ENCODE measurements around the gene CSNK1A1. TPM values are rescaled to one million over a fixed set of nuclear protein-coding genes. Genes with fewer than 3 reads are reported as not detected.
A peak's percentile ranks its signal among the peaks of the same experiment; 100 is the strongest.
"Not testable (repeated sequence)": the region's sequence is repeated elsewhere in the genome, so short reads cannot be mapped to it uniquely, and the experiment has no call there.

CSNK1A1 gene
- 100 to 1,000 TPM; 196 to 391 (median 279) TPM for total RNA-seq

DNA sequence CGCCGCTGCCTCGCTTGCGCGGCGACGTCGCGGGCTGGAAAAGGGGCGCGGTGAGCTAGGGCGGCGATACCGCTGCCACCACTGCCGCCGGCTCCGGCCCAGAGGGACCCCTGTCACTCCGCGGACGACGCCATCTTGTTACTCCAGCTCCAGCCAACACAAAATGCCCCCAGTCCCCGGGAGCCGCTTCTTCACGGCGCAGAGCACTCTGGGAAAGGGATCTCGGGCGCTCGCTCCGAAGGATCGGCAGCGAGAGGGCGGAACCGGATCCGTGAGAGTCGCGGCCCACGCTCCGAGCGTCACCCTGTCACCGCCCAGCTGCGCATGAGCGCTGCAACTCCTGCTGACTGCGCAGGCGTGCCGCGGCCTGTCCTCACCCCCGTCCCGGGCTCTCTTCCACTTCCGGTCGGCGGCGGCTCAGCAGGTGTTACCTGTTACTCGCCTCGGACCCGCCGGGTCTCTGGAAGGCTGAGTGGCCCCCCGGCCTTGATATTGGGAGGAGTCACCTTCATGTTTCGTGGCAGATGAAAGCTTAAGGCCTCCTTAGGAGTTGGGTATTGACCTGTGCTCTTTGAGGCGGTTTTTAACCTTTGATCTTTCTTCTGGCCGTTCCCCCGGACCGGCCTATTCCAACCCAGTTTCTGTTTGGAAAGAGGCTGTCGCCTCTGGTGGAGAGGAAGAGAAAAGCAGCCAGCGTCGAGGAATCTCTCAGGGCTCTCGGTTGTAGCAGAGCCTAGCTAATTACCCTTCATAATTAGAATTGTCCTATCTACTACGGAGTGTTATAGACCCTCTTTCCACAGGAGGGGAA lies at the start of gene CSNK1A1:
Gene CSNK1A1 (minus strand): TSS at position 213 of the 811 bp plus-strand sequence. CDS start 475 bp downstream, outside the sequence.
- in situ Hi-C loops (cut with MboI; ENCODE audit: low pct_unique_long_range_greater_than_20kb in 2 of 9, low sequenced_read_pairs in 9 of 9, unreplicated experiment in 9 of 9) = loop anchor here (10.0 to 25.0 kb wide), 5 partner anchors 114 to 814 kb away; partner anchors contain the start of gene PCYOX1L (in 3 of the 9)
- 0 to 1% (median 0%) methylated on average over 1 to 37 of the region's 67 CpGs; no CpG with 5 or more reads in 1 of the 10 experiments for WGBS, 10 experiments
- peak within 1 kb of the TSS; percentile 57 to 91 (median 67) for H3K4me3 ChIP-seq
- peaks cover 18 to 25% of the 10 kb centered on the region in 2 donors for H3K4me1 ChIP-seq (replicated peaks in 1 of 2)
- peak within 1 kb of the TSS; percentile 96 to 99 for H3K27ac ChIP-seq
- ATAC-seq (replicated peaks in 6 of 8) = peak; percentile 76 to 93 (median 91)

DNA sequence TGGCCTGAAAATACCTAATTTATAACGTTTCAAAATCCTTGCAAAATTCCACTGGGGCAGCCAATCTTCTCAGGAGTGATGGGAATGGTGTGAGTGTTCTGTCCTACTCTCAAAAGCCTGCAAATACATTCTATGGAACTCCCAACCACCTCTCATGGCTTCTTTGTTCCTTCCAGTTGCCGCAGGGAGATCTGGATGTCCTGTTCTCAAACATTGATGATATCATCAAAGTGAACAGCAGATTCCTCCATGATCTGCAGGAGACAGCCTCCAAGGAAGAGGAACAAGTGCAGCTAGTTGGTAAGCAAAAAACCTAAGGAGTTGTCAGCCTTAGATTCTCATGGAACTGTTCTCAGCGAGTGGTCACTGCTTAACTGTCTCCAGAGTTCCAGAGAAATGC lies 49.7 kb upstream of the CSNK1A1 start:
- no peaks in the 10 kb centered on the region for H3K4me1 ChIP-seq (replicated peaks in 1 of 2)
- H3K4me3 ChIP-seq = no peak overlapping the region
- in situ Hi-C loops (cut with MboI; ENCODE audit: low pct_unique_long_range_greater_than_20kb in 2 of 9, low sequenced_read_pairs in 9 of 9, unreplicated experiment in 9 of 9) = no loop called here
- 43 to 100% (median 86%) methylated on average over 1 to 3 of the region's 3 CpGs; no CpG with 5 or more reads in 1 of the 10 experiments for WGBS, 10 experiments
- no peak overlapping the region for H3K27ac ChIP-seq
- no peak for ATAC-seq (replicated peaks in 6 of 8)

DNA sequence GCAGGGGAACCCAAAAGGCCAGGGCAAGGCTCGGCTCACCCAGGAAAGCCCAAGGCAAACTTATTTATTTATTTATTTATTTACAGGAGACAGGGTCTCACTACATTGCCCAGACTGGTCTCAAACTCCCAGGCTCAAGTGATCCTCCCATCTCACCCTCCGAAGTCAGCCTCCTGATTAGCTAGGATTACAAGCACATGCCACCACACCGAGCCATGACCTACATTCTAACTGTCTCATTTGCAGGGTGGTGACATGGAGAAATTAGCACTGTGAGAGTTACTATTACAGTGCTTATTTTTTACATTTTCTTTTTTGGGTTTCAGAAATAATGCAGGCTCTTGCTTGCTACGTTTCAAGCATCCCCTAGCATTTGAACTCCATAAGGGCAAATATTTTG lies 48.1 kb upstream of the CSNK1A1 start:
- H3K4me3 ChIP-seq = no peak overlapping the region
- 60 to 100% (median 86%) methylated on average over 1 to 3 of the region's 4 CpGs; no CpG with 5 or more reads in 4 of the 10 experiments for WGBS, 10 experiments
- in situ Hi-C loops (cut with MboI; ENCODE audit: low pct_unique_long_range_greater_than_20kb in 2 of 9, low sequenced_read_pairs in 9 of 9, unreplicated experiment in 9 of 9) = no loop called here
- no peaks in the 10 kb centered on the region for H3K4me1 ChIP-seq (replicated peaks in 1 of 2)
- no peak overlapping the region for H3K27ac ChIP-seq
- ATAC-seq (replicated peaks in 6 of 8) = no peak

DNA sequence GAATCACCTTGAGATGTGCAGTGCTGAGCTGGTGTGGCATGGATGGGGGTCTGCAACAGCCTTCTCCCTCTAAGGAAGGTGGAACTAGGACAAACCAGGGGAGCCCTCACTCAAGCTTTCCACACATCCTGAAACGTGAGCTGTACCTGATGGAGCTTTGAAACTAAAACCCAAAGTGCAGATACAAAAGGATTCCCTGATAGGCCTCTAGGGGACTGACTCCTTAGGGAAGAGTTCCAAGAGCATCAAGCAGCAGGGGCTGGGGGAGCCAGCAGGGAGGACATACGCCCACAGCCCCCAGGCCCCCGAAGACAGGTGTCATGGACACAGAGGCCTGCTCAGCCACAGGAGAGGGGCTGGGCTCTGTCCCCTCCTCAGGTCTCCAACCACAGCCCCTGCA lies 47.7 kb upstream of the CSNK1A1 start:
- H3K4me1 ChIP-seq (replicated peaks in 1 of 2) = no peaks in the 10 kb centered on the region
- H3K4me3 ChIP-seq = no peak overlapping the region
- ATAC-seq (replicated peaks in 6 of 8) = no peak
- in situ Hi-C loops (cut with MboI; ENCODE audit: low pct_unique_long_range_greater_than_20kb in 2 of 9, low sequenced_read_pairs in 9 of 9, unreplicated experiment in 9 of 9) = no loop called here
- no peak overlapping the region for H3K27ac ChIP-seq
- 82 to 100% methylated on average over 1 to 2 of the region's 3 CpGs; no CpG with 5 or more reads in 8 of the 10 experiments for WGBS, 10 experiments

DNA sequence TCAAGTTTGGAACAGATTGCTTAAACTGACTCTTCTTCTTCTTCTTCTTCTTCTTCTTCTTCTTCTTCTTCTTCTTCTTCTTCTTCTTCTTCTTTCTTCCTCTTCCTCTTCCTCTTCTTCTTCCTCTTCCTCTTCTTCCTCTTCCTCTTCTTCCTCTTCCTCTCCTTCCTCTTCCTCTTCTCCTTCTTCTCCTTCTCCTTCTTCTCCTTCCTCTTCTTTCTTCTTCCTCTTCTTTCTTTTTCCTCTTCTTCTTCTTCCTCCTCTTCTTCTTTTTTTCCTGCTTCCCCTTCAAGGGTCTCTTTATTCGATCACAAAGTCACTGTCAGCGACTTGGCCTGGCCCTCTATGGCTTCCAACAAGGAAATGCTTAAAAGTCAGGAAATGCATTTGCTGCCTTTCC lies 47.0 kb upstream of the CSNK1A1 start:
- 80 to 100% (median 89%) methylated on average over 1 to 2 of the region's 2 CpGs; no CpG with 5 or more reads in 2 of the 10 experiments for WGBS, 10 experiments
- H3K27ac ChIP-seq; ATAC-seq (replicated peaks in 6 of 8); in situ Hi-C loops (cut with MboI; ENCODE audit: low pct_unique_long_range_greater_than_20kb in 2 of 9, low sequenced_read_pairs in 9 of 9, unreplicated experiment in 9 of 9); H3K4me3 ChIP-seq; H3K4me1 ChIP-seq (replicated peaks in 1 of 2): not testable (repeated sequence)

DNA sequence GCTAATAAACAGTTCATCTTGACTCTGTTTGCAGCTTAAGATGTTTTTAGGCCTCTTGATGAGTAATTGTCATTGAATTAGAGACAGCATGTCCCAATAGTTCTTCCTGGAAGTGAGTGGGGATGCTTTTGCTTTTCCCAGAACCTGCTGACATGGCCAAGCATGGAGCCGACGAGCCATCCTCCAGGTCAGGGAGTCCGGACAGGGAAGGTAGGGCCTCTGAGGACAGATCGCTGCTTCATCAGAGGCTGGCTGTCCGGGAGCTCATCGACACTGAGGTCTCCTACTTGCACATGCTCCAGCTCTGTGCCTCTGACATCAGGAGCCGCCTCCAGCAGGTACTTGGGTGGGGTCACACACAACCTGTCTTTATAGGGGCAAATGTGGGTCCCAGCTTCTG lies 46.4 kb upstream of the CSNK1A1 start:
- Histone ChIP-seq H3K27ac (no peak overlapping the region), H3K4me1 (replicated peaks in 1 of 2) (no peaks in the 10 kb centered on the region), H3K4me3 (no peak overlapping the region)
- WGBS, 10 experiments = 29 to 100% (median 98%) methylated on average over 1 to 5 of the region's 7 CpGs; no CpG with 5 or more reads in 2 of the 10 experiments
- in situ Hi-C loops (cut with MboI; ENCODE audit: low pct_unique_long_range_greater_than_20kb in 2 of 9, low sequenced_read_pairs in 9 of 9, unreplicated experiment in 9 of 9) = no loop called here
- ATAC-seq (replicated peaks in 6 of 8) = no peak

DNA sequence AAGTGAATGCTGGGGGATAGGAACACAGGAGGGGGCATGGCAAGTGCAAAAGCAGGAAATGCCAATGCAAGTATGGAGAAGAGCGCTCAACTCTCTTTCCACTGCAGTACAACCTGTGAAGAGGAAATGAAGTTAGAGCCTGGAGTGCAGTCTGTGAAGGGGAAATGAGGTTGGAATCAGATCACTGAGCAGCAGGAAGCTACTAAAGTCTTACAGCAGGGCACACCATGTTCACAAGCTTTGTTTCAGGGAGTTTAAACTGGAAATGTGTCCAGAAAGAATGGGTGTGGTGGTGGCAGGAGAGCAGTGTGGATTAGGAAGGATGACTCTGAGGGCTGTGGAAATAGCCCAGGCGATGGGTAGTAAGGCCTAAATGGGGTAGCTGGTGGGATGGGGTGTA lies 45.5 kb upstream of the CSNK1A1 start:
- no peak for ATAC-seq (replicated peaks in 6 of 8)
- Histone ChIP-seq H3K4me1 (replicated peaks in 1 of 2) (no peaks in the 10 kb centered on the region), H3K4me3 (no peak overlapping the region), H3K27ac (no peak overlapping the region)
- 63 to 100% (median 79%) methylated on average over 1 to 2 of the region's 2 CpGs; no CpG with 5 or more reads in 2 of the 10 experiments for WGBS, 10 experiments
- in situ Hi-C loops (cut with MboI; ENCODE audit: low pct_unique_long_range_greater_than_20kb in 2 of 9, low sequenced_read_pairs in 9 of 9, unreplicated experiment in 9 of 9) = no loop called here

DNA sequence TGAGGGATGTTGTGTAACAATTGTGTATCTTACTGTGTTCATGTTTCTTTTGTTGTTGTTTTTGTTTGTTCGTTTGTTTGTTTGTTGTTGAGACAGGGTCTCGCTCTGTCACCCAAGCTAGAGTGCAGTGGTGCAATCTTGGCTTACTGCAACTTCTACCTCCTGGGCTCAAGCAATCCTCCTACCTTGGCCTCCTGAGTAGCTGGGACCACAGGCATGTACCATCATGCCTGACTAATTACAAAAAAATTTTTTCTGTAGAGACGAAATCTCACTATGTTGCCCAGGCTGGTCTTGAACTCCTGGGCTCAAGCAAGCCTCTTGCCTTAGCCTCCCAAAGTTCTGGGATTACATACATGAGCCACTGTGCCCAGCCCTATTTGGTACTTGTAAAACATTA lies 43.9 kb upstream of the CSNK1A1 start:
- H3K4me1 ChIP-seq (replicated peaks in 1 of 2); H3K4me3 ChIP-seq; H3K27ac ChIP-seq; in situ Hi-C loops (cut with MboI; ENCODE audit: low pct_unique_long_range_greater_than_20kb in 2 of 9, low sequenced_read_pairs in 9 of 9, unreplicated experiment in 9 of 9); ATAC-seq (replicated peaks in 6 of 8): not testable (repeated sequence)
- 41 to 96% (median 79%) methylated on average over 1 to 3 of the region's 3 CpGs; no CpG with 5 or more reads in 1 of the 10 experiments for WGBS, 10 experiments

DNA sequence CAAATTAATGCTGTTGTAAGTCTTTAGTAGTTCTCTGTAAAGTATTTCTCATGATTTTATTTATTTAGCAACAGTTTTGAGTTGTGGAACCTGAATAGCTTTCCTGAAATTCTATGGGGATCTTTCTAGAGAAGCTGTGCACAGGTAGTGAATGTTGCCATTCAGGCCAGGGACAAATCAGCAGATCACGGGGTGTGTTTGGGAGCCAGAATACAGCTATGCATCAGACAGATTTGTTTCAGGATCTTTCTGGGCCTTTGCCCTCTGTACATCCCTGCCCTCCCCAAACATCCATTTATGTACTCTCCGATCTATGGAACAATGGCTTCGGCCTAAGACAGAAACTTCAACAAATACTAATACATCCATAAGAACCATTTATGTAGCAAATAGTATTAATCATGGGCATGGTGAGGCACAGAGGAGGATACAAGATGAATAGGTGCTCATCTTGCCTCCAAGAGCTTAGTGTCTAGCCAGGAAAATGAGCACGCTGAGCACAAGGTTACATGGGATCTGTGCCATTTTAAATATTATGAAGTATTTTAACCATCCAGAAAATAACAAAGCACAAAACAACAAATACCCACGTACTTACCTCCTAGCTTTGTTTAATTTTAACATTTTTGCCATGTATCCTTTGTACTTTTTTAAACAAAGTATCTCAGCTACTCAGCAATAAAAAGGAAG lies 43.1 kb upstream of the CSNK1A1 start:
- in situ Hi-C loops (cut with MboI; ENCODE audit: low pct_unique_long_range_greater_than_20kb in 2 of 9, low sequenced_read_pairs in 9 of 9, unreplicated experiment in 9 of 9) = no loop called here
- no peaks in the 10 kb centered on the region for H3K4me1 ChIP-seq (replicated peaks in 1 of 2)
- no peak for ATAC-seq (replicated peaks in 6 of 8)
- H3K27ac ChIP-seq = no peak overlapping the region
- 46 to 100% (median 82%) methylated on average over 1 to 5 of the region's 5 CpGs; no CpG with 5 or more reads in 1 of the 10 experiments for WGBS, 10 experiments
- H3K4me3 ChIP-seq = no peak overlapping the region

DNA sequence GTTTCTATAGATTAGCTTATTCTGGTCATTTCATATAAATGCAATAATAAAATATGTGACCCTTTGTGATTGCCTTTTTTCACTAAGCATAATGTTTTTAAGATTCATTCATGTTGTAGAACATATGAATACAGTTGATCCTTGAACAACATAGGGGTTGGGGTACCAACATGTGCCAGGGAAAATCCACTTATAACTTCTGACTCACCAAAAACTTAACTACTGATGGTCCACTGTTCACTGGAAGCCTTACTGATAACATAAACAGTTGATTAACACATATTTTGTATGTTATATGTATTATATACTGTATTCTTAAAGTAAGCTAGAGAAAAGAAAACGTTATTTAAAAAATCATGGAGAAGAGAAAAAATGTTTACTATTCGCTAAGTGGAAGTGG lies 42.1 kb upstream of the CSNK1A1 start:
- 31 to 100% (median 54%) methylated on average over 1 to 2 of the region's 2 CpGs; no CpG with 5 or more reads in 2 of the 10 experiments for WGBS, 10 experiments
- Histone ChIP-seq H3K27ac (no peak overlapping the region), H3K4me1 (replicated peaks in 1 of 2) (no peaks in the 10 kb centered on the region), H3K4me3 (no peak overlapping the region)
- ATAC-seq (replicated peaks in 6 of 8) = no peak
- in situ Hi-C loops (cut with MboI; ENCODE audit: low pct_unique_long_range_greater_than_20kb in 2 of 9, low sequenced_read_pairs in 9 of 9, unreplicated experiment in 9 of 9) = no loop called here

DNA sequence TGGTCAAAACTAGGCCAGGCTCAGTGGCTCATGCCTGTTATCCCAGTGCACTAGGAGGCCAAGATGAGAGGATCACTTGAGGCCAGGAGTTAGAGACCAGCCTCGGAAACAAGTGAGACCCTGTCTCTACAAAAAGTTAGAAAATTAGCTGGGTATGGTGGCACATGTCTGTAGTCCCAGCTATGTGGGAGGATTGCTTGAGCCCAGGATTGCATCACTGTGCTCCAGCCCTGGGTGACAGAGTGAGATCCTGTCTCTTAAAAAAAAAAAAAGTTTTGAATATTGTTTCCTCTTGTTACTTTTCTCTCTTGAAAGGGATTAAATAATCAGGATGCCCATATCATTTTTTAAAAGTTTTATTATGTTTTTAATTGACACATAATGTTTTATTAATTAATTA lies 37.7 kb upstream of the CSNK1A1 start:
- in situ Hi-C loops (cut with MboI; ENCODE audit: low pct_unique_long_range_greater_than_20kb in 2 of 9, low sequenced_read_pairs in 9 of 9, unreplicated experiment in 9 of 9) = no loop called here
- Histone ChIP-seq H3K4me3 (no peak overlapping the region), H3K4me1 (replicated peaks in 1 of 2) (no peaks in the 10 kb centered on the region), H3K27ac (no peak overlapping the region)
- WGBS, 10 experiments = 63 to 100% (median 100%) methylated on average over 1 of the region's 1 CpG; no CpG with 5 or more reads in 5 of the 10 experiments
- ATAC-seq (replicated peaks in 6 of 8) = no peak

DNA sequence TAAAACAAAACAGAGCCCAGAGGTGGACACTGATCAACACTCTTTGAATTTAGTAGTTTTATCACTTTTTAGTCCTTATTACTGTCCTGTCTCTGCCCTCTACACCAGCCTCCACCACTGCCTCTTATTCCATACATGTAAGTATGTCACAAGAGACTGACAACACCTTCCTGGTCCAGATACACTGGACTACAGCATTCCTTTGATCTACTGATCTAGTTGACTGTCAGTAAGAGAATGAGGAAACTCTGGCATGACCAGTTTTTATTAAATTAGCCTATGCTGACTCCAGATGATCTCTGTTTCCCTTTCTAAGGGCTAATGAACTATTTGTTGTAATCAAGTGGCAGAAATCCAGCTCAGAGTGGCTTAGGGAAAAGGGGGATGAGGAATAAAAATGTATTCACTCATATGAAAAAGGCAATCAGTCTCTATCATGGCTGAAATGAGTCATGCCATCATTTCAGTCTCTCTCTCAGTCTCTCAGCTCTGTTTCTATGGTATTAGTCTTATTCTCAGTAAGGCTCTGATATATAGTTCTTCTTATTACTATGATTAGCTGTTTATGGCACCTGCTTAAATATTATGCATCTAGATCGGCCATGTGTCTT lies 35.6 kb upstream of the CSNK1A1 start:
- H3K4me3 ChIP-seq = no peak overlapping the region
- ATAC-seq (replicated peaks in 6 of 8) = peak in 5 of 8 experiments; percentile 33 to 85 (median 63)
- WGBS, 10 experiments = 57 to 100% (median 80%) methylated on average over 1 of the region's 1 CpG; no CpG with 5 or more reads in 3 of the 10 experiments
- H3K4me1 ChIP-seq (replicated peaks in 1 of 2) = no peaks in the 10 kb centered on the region
- in situ Hi-C loops (cut with MboI; ENCODE audit: low pct_unique_long_range_greater_than_20kb in 2 of 9, low sequenced_read_pairs in 9 of 9, unreplicated experiment in 9 of 9) = no loop called here
- no peak overlapping the region for H3K27ac ChIP-seq

DNA sequence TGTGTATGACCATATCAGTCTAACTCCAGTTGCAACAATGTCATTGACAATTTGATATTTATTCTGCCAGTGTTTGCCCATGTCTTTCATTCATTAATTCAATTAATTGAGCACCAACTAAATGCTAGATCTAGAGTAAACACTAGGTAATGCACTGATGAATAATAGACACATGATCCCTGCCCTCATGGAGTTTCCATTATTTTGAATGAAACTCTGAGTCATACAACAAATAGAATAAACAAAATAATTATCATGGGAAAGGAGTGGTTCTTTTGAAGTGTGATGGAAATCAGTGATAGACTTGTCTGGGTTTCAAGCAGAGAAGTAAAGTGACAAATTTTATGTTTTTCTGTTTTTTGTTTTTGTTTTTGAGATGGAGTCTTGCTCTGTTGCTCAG lies 34.7 kb upstream of the CSNK1A1 start:
- H3K4me1 ChIP-seq (replicated peaks in 1 of 2) = no peaks in the 10 kb centered on the region
- in situ Hi-C loops (cut with MboI; ENCODE audit: low pct_unique_long_range_greater_than_20kb in 2 of 9, low sequenced_read_pairs in 9 of 9, unreplicated experiment in 9 of 9) = no loop called here
- no peak overlapping the region for H3K27ac ChIP-seq
- no peak overlapping the region for H3K4me3 ChIP-seq
- no peak for ATAC-seq (replicated peaks in 6 of 8)
